ENCODE results near the gene NHS.

NHS gene

DNA sequence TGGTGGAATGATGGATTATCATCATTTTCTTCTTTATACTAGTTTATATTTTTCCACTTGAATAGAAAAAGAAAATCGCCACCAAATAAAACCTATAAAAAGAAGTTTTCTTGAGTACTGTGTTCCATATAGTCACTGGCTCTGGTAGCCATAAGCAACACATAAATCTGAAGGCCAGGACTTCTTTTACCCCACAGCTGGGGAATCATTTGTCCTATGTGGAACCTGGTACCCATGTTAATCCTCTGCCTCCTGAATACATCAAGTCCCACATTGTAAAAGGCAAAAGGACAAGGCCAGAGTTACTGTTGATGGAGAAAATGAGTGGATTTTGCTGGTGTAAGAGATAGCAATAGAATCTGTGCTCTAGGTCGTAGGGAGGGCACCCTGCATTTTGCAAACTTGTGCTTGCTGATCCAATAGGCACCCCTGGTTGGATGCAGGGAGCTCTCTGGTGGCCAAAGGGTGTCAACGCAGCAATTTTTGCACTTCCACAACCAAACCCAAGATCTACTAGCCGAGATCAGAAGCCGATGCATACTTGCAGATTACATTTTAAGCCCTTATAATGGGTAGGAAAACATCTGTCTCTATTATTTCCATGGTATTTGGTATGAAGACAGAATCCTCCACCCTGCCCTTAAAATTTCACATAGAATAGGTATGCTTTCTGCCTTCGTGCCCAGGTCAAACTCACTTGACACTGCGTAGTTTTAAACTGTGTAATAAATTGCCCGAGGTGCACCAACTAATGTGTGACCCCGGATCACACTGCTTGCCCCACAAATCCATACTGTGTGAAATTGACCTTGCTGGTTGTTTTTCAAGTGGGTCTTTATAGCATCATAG is 216.1 kb downstream of the NHS start:
- no peak for DNase-seq (ENCODE audit: low read depth)

- no peak for DNase-seq (ENCODE audit: low read depth)
Observed at GRCh38 chrX:17591741-17592110, 216.7 kb downstream of the NHS start.

- DNase-seq (ENCODE audit: low read depth): no peak
Observed at GRCh38 chrX:17592117-17592516, 217.1 kb downstream of the NHS start.

DNA sequence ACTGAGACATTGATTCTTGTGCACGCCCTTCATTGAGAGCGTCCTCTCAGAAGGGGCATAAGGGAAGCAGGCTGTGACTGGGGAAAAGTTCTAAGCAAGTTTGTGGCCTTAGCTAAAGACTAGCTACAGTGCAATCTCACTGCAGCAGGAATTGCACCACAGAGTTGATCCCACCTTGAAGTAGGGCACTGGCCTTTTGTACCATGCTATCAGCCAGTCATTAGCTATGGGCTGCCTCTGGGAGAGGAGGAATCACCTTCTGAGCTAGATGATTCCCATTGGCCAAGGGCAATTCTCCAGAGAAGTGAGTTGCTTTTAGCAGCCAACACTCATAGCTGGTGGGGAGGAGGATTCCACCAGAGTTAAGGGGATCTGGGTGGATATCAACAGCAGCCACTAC is 219.7 kb downstream of the NHS start:
- no peak for DNase-seq (ENCODE audit: low read depth)

- DNase-seq (ENCODE audit: low read depth): no peak
Observed at GRCh38 chrX:17595456-17596035, 220.5 kb downstream of the NHS start.

- DNase-seq (ENCODE audit: low read depth): no peak
Observed at GRCh38 chrX:17596061-17596460, 221.1 kb downstream of the NHS start.

- DNase-seq (ENCODE audit: low read depth): no peak
Observed at GRCh38 chrX:17596546-17597205, 221.7 kb downstream of the NHS start.

DNA sequence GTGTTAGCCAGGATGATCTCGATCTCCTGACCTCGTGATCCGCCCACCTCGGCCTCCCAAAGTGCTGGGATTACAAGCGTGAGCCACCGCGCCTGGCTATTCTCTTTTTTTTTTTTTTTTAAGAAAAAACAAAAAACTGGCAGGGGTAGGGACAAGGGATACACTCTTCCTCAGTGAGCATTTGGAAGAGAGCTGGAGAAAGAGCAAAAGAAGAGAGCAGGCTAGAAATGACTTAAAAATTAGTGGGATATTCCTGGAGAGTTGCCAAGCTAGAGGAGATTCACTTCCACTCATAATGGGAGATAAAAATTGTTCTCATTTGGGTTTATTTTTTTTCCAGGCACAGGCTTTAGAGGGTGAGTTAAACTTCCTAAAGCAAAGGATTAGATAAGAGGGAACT is 222.3 kb downstream of the NHS start:
- DNase-seq (ENCODE audit: low read depth): no peak

DNA sequence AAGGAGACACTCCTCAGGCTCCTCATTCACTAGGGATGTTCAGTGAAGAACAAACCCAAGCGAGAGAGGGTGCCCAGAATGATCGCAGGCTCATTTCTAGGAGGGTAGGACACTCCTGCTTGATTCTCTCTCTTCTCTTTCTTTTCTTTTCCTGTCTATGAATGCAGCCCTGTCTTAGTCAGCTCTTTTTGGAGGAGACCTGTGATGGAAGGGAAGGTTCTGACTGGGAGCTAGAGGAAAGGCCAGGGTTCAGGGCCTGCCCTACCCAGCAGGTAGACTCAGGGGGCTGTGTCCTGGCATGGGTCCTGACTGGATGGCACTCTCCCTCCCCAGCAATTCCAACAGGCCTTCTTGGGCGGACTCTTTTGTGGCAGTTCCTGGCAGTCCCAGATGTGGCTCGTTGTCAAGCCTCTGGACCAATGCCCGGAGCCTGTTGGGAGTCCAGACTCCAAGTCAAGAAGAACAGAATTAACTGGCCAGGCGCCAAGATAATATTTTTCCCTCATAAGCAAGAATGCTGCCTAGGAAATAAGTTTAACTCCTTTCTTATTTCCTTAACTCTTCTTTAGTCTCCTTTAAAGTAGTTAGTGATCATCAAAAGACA is 222.9 kb downstream of the NHS start:
- no peak for DNase-seq (ENCODE audit: low read depth)

DNA sequence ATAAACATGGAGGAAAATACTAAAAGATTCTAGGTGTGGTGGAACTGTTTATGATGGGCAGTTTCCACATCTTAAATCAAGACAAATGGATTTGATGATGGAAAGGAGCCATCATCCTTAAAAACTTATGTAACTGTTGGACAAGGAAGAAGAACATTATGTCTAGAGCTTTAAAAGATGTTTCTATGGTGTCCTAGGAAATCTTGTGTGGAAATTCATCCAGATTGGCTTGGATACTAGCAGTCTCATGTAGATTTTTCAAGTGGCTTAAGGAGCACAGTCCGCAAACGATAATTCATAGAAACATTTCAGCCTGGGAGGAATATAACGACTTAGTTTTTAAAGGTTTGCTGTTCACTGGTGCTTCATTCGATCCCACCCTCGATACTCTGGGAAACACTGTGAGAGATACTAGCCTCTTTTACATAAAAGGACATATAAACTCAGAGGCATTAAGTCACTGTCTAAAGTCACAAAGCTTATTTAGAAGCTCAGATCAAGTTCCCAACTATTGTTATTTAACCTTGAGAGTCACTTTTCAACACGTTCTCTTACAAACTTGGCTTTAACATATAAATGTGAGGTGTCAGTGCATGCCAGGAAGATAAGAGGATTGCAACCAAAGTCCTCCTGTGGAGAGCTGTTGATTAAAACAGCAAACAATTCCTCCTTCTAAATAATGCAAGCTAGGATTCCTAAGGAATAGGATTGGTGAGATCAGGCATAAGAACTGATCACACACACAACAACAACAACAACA is 226.6 kb downstream of the NHS start:
- no peak for DNase-seq (ENCODE audit: low read depth)

DNA sequence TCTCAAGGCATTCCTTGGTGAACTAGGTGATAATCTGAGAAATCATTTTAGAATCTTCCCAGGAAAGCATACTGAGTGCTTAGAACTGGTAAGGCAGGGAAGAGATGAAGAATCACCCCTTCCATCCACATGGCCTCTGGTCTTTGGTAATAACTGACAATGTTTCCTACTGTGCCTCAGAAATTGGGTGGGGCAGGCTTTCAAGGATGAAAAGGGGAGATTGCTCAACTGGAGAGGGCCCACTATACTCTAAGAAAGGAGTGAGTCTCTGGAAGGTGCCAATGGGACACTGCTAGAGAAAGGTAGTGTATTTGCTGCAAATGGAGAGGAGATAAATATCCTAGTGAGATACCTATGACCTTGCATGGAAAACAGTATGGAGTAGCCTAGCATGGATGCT is 227.2 kb downstream of the NHS start:
- no peak for DNase-seq (ENCODE audit: low read depth)

DNA sequence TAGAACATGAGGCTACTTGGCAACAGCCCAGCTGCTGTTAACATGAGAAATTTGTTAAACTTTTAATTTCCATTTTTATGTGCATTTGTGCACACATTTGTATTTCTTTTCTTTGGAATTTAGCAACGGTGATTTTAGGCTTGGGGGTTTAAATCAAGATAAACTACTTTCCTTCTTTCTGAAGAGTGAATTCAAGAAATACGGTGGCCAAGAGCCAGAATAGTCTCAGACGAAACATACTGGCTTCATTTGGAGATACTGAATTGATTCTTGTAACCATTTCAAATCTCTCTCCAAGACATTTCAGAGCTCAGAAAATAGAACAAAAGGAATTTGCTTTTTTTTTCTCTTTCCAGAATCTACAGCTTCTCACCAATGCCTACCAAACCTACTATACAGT is 228.2 kb downstream of the NHS start:
- DNase-seq (ENCODE audit: low read depth): no peak

- DNase-seq (ENCODE audit: low read depth): no peak
Observed at GRCh38 chrX:17605676-17606075, 230.7 kb downstream of the NHS start.

GRCh38 chrX:17606231-17606630 is 231.2 kb downstream of the NHS start:
- DNase-seq (ENCODE audit: low read depth): no peak

DNA sequence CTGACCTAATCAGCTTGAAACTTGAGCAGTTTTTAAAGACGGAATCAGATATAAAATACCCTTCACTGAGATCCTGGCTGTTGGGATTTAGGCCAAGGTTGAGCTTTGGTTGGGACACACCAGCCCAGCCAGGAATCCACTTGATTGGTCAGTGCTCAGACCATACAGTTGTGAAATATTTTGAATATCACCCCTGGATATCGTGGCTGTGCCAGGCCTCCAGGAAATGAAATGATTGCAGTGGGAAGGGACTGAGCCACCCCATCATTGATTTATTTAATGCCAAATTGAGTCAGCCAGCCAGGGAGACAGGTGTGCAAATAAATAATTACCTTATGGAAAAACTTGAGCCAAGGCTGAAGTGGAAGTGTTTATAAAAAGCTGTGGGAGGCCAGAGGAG is 233.9 kb downstream of the NHS start:
- no peak for DNase-seq (ENCODE audit: low read depth)

- DNase-seq (ENCODE audit: low read depth): no peak
Observed at GRCh38 chrX:17610788-17611187, 235.8 kb downstream of the NHS start.

GRCh38 chrX:17613979-17614588 is 239.1 kb downstream of the NHS start:
- DNase-seq (ENCODE audit: low read depth): no peak

GRCh38 chrX:17616936-17617335 is 241.9 kb downstream of the NHS start:
- DNase-seq (ENCODE audit: low read depth): no peak

DNA sequence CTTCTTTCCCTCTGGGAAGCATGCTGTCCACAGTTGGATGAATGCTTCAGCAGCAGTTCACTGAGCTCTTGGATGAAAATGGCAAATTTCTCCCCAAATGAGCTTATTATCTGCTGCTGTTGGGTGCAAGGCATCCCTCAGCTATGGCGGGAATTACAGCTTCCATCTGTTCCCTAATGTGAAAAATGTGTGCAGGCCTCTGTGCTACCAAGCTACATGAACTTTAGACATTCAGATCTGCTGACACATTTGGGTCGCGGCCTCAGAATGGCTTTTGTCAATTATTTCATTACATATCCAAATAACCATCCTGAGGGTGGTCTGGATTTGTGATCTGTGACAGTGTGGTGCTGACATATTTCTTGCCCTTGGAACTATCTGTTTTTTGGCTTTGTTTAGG is 242.8 kb downstream of the NHS start:
- DNase-seq (ENCODE audit: low read depth): no peak

DNA sequence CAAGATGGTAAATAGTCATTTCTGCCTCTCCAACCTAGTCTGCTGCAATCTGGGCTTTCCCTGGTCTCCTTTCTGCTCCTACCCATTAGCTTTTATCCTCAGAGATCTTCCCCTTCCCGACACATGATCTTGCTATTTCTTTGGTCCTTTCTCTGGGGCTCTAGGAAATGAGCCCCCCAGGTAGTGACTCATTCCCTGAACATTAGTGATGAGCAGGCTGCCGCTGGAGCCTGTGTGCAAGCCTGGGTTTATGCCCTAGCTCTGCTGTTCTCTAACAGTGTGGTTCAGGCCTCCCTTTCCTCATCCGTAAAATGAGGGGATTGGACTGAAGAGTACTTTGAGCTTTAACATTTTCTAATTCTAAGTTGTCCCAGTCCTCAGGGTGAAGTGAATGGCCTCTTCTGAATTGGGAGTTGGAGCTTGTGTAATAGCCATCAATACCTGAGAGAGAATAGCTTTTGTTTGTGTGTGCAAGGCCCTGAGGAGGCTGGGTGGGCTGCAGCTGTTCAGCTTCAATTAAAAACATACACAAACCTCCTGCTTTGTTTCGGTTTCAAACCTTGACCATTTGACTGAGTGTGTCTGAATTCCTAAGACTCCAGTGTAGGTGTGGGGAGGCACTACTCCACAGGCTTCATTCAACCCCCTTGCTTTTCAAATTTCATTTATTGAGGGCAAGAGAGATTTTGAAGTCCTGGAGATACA is 246.7 kb downstream of the NHS start:
- no peak for DNase-seq (ENCODE audit: low read depth)

DNA sequence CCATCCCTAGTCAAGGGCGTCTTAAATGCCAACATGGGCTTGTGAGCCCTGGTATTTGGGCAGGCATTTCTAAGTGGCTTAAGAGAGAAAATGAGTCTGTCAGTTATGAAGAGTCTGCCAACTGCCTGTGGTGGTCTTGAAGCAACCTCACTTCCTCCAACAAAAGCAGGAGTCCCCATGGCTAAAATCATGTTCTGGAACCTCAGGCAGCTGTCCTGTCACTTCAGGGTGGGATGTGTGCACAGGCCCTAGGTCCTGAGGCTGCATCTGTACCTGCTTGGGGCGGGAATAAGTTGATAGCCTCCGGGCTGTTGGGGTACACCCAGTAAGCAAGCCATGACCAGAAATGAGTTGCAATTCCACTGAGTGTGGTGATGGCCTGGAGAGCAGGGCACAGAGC is 247.3 kb downstream of the NHS start:
- DNase-seq (ENCODE audit: low read depth): no peak
